Fibroblast of mammary gland (primary cell): ENCODE measurements around the gene ATP2A3.
A peak's percentile ranks its signal among the peaks of the same experiment; 100 is the strongest.

Experiments used
- DNase-seq: peaks from one replicate; pipeline ENCODE4 v3.0.0-alpha.2; 2010; ENCODE audit warnings: low read depth
- H3K4me3 ChIP-seq: 2 replicates; pipeline ENCODE4 v1.5.1; 2011; ENCODE audit warnings: low read depth, mild to moderate bottlenecking, low read length, moderate library complexity; ENCODE audit not compliant: control insufficient read depth
- CTCF ChIP-seq: conservative IDR thresholded peaks from 2 replicates; pipeline ENCODE4 v1.5.1; 2011; ENCODE audit warnings: low read depth, low read length, inconsistent platforms; ENCODE audit not compliant: control insufficient read depth, insufficient read depth

Gene ATP2A3

GRCh38 chr17:3990386-3991127 lies 26.3 kb upstream of the ATP2A3 start:
- no peak overlapping the region for H3K4me3 ChIP-seq
- no peak for DNase-seq
- TF ChIP-seq CTCF: no peak

- DNase-seq: no peak
- no peak overlapping the region for H3K4me3 ChIP-seq
- TF ChIP-seq CTCF: no peak
These were observed 25.0 kb upstream of the ATP2A3 start for GRCh38 chr17:3989041-3989886.

- H3K4me3 ChIP-seq: no peak overlapping the region
- TF ChIP-seq CTCF: no peak
These were observed 24.2 kb upstream of the ATP2A3 start for GRCh38 chr17:3988297-3989040.

GRCh38 chr17:3986939-3987335 lies 22.7 kb upstream of the ATP2A3 start:
- no peak for DNase-seq
- no peak overlapping the region for H3K4me3 ChIP-seq
- TF ChIP-seq CTCF: no peak

More at GRCh38 chr17:3988297-3989040, 24.2 kb upstream of the ATP2A3 start:
- DNase-seq: peak; percentile 26

- H3K4me3 ChIP-seq: no peak overlapping the region
- DNase-seq: no peak
- TF ChIP-seq CTCF: no peak
These were observed 22.2 kb upstream of the ATP2A3 start for GRCh38 chr17:3986270-3986938.

- no peak overlapping the region for H3K4me3 ChIP-seq
- DNase-seq: no peak
- TF ChIP-seq CTCF: no peak
These were observed 21.6 kb upstream of the ATP2A3 start for GRCh38 chr17:3985846-3986245.
